T-helper 1 cell treated with Interleukin-12 subunit alpha and Interleukin-12 subunit beta and Interleukin-4 antibody, amounts not matched to agents 30 ng/mL and 1 ng/mL, for 36 hours (primary cell): ENCODE measurements around the gene COQ8A. TPM values are rescaled to one million over a fixed set of nuclear protein-coding genes. Genes with fewer than 3 reads are reported as not detected.

ENCODE experiments used
- intact Hi-C: fragments of 100-400 bp; cut with micrococcal nuclease; formaldehyde crosslinking; loops from one replicate; pipeline ENCODE4 v1.15.1; 2024
- total RNA-seq: library from RNA; stranded (reverse); gene quantifications from 2 replicates; pipeline ENCODE4 v1.2.3, GENCODE V29; 2022

The COQ8A gene
- 32.4 and 32.7 TPM in 2 replicates for total RNA-seq

GRCh38 chr1:226940029-226940805 lies at the start of gene COQ8A:
TSS of gene COQ8A (plus strand) at chr1:226940294. CDS start at chr1:226961386, 21,092 bp downstream.
- intact Hi-C loops: loop anchor here (1.0 to 10.0 kb wide), 9 partner anchors 50 to 1467 kb away; partner anchors contain the start of genes ITPKB, LIN9, PARP1 and PSEN2

GRCh38 chr1:226890331-226891108 lies 49.6 kb upstream of the COQ8A start:
- intact Hi-C loops: no loop called here

- intact Hi-C loops: no loop called here
Observed at GRCh38 chr1:226891346-226891745, 48.7 kb upstream of the COQ8A start.

- intact Hi-C loops: no loop called here
Observed at GRCh38 chr1:226891846-226892523, 48.1 kb upstream of the COQ8A start.

GRCh38 chr1:226892524-226892875 lies 47.6 kb upstream of the COQ8A start:
- intact Hi-C loops: no loop called here

GRCh38 chr1:226893936-226894335 lies 46.2 kb upstream of the COQ8A start:
- intact Hi-C loops: no loop called here

GRCh38 chr1:226894826-226895225 lies 45.3 kb upstream of the COQ8A start:
- intact Hi-C loops: no loop called here

GRCh38 chr1:226895644-226896043 lies 44.5 kb upstream of the COQ8A start:
- intact Hi-C loops: no loop called here

- intact Hi-C loops: no loop called here
Observed at GRCh38 chr1:226898246-226898645, 41.8 kb upstream of the COQ8A start.

- intact Hi-C loops: no loop called here
Observed at GRCh38 chr1:226901421-226901820, 38.7 kb upstream of the COQ8A start.

- intact Hi-C loops: no loop called here
Observed at GRCh38 chr1:226902601-226903000, 37.5 kb upstream of the COQ8A start.

GRCh38 chr1:226903819-226904716 lies 36.0 kb upstream of the COQ8A start:
- intact Hi-C loops: no loop called here

- intact Hi-C loops: no loop called here
Observed at GRCh38 chr1:226904772-226905171, 35.3 kb upstream of the COQ8A start.

- intact Hi-C loops: no loop called here
Observed at GRCh38 chr1:226908419-226908818, 31.7 kb upstream of the COQ8A start.

- intact Hi-C loops: no loop called here
Observed at GRCh38 chr1:226908913-226909312, 31.2 kb upstream of the COQ8A start.

- intact Hi-C loops: loop anchor here (10.0 kb wide), 1 partner anchor 632 kb away; no protein-coding TSS in a partner anchor
Observed at GRCh38 chr1:226912587-226913176, 27.4 kb upstream of the COQ8A start.

- intact Hi-C loops: loop anchor here (1.0 to 10.0 kb wide), 3 partner anchors 24 to 629 kb away; no protein-coding TSS in a partner anchor
Observed at GRCh38 chr1:226915672-226915995, 24.5 kb upstream of the COQ8A start.

- intact Hi-C loops: loop anchor here (10.0 kb wide), 1 partner anchor 628 kb away; no protein-coding TSS in a partner anchor
Observed at GRCh38 chr1:226916497-226916896, 23.6 kb upstream of the COQ8A start.

- intact Hi-C loops: loop anchor here (10.0 kb wide), 1 partner anchor 625 kb away; no protein-coding TSS in a partner anchor
Observed at GRCh38 chr1:226919587-226919986, 20.5 kb upstream of the COQ8A start.

- intact Hi-C loops: loop anchor here (10.0 kb wide), 1 partner anchor 625 kb away; no protein-coding TSS in a partner anchor
Observed at GRCh38 chr1:226919995-226920394, 20.1 kb upstream of the COQ8A start.
